ENCODE data around the gene IFNA8.

DNA sequence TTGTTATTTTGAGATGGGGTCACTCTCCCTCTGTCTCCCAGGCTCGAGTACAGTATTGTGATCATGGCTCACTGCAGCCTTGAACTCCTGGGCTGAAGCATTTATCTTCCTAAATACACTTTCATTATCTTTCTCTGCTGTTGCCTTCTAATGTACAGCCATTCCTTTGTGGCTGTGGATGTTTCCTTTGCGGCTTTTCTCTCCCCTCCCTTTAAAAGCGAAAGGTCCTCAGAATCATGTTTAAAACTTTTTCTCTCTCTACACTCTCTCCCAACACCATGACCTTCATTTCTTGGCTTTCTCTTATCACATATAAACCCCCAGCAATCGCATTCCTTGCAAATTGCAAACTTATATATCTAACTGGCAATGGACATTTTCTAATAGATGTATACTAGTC, 25.3 kb upstream of the IFNA8 start:
- TF ChIP-seq CTCF (IDR thresholded peaks at IDR 0.05; ENCODE audit: insufficient read depth, low read length, poor library complexity, severe bottlenecking), result no peak
- no peak for TF ChIP-seq EZH2phosphoT487 (conservative IDR thresholded peaks at IDR 0.05; ENCODE audit: low read length)

Measured in SU-DHL-6 (cell line).